ENCODE results near the gene MYO3A. TPM values are rescaled to one million over a fixed set of nuclear protein-coding genes. Genes with fewer than 3 reads are reported as not detected.

Gene MYO3A
- total RNA-seq, 2 experiments from 2014 or later, result not detected

GRCh38 chr10:26254616-26255015, 320.6 kb downstream of the MYO3A start:
- no peak overlapping the region for H3K27ac Mint-ChIP-seq
- ChIA-PET POLR2A (no interaction called here), CTCF (no interaction called here)
- no peak overlapping the region for H3K4me3 Mint-ChIP-seq
- TF ChIP-seq CTCF (IDR thresholded peaks at IDR 0.05), result no peak
- H3K36me3 Mint-ChIP-seq (ENCODE audit: low read depth), result no peaks in the 10 kb centered on the region
- no peaks in the 10 kb centered on the region for H3K4me1 Mint-ChIP-seq (ENCODE audit: low read depth)
- H3K27me3 Mint-ChIP-seq, result peaks cover 15% of the 10 kb centered on the region
- DNase-seq (no peak), ATAC-seq (no peak)
- intact Hi-C loops (cut with micrococcal nuclease), result no loop called here
- no peaks in the 10 kb centered on the region for H3K9me3 Mint-ChIP-seq

GRCh38 chr10:26259341-26259740, 325.3 kb downstream of the MYO3A start:
- DNase-seq, result no peak
- Mint-ChIP-seq H3K27me3 (peaks cover 17% of the 10 kb centered on the region), H3K9me3 (no peaks in the 10 kb centered on the region), H3K4me1 (ENCODE audit: low read depth) (no peaks in the 10 kb centered on the region), H3K36me3 (ENCODE audit: low read depth) (no peaks in the 10 kb centered on the region), H3K27ac (no peak overlapping the region), H3K4me3 (no peak overlapping the region)
- POLR2A ChIA-PET, result no interaction called here
- intact Hi-C loops (cut with micrococcal nuclease), result no loop called here
- ATAC-seq, result no peak
- CTCF ChIA-PET, result no interaction called here
- TF ChIP-seq CTCF (IDR thresholded peaks at IDR 0.05), result no peak

All from activated CD8-positive, alpha-beta T cell treated with anti-CD3 and anti-CD28 coated beads for 36 hours (primary cell).